ENCODE results near the gene LRRC71. TPM values are rescaled to one million over a fixed set of nuclear protein-coding genes. Genes with fewer than 3 reads are reported as not detected.
A peak's percentile ranks its signal among the peaks of the same experiment; 100 is the strongest.

Gene LRRC71
- total and polyA plus RNA-seq, 2 experiments from 2014 or later, result 0.24 TPM; not detected in 1

DNA sequence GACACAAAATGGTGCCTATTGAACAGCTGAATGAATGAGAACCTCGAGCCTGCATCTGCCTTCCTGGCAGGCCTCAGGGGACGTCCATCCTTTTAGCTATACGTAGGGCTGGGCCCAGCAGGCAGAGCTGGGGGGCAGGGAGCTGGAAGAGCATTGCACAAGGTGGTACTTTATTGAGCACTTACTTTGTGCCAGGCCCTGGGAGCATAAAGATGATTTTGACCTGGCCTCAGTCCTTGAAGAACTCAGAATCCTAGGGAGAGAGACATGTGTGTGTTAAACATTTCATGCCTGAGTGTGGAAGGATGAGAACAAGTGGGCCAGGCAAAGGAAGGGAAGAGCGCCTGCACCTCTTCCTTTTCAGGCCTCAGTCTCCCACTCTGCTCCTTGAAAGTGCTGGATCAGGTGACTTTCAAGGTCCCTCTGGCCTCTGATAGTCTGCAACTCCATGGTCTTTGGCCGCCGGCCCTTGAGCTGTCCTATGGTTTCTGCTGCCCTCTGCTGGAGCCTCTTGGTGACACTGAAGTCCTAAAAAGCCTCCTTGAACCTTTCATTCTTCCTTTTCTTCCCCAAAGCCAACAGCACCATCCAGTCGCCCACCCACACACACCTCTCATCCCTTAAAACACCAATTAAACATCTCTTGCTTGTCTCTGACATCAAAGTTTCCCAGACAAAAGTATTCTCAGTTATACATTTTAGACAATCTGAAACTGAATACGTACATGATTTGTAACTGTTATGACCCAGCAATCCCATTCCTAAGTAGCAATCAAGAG is 30.4 kb upstream of the LRRC71 start:
- Mint-ChIP-seq H3K4me3 (no peak overlapping the region), H3K9me3 (no peaks in the 10 kb centered on the region), H3K36me3 (ENCODE audit: low read depth) (no peaks in the 10 kb centered on the region; the same call in 2 of the 3 replicates), H3K27me3 (ENCODE audit: insufficient read depth, low read depth, poor library complexity) (peaks cover 62% of the 10 kb centered on the region), H3K27ac (no peak overlapping the region), H3K4me1 (peaks cover 35% of the 10 kb centered on the region)
- Histone ChIP-seq H3K9me2 (ENCODE audit: insufficient read depth) (no peaks in the 10 kb centered on the region), H2AFZ (peak overlapping the region; percentile 90; the same call in 1 of the 2 replicates), H3K27ac (ENCODE audit: low read depth) (no peak overlapping the region), H3K36me3 (ENCODE audit: insufficient read depth) (no peaks in the 10 kb centered on the region), H3F3A (replicated peaks; ENCODE audit: low read depth) (no peaks in the 10 kb centered on the region), H3K4me3 (no peak overlapping the region), H3K79me2 (replicated peaks; ENCODE audit: insufficient read depth) (no peaks in the 10 kb centered on the region), H3K4me2 (no peak overlapping the region), H4K20me1 (replicated peaks; ENCODE audit: insufficient read depth) (no peaks in the 10 kb centered on the region; the same call in 1 of the 2 replicates), H3K27me3 (ENCODE audit: insufficient read depth) (peaks cover 78% of the 10 kb centered on the region), H3K4me1 (ENCODE audit: insufficient read depth) (peaks cover 13% of the 10 kb centered on the region; the same call in 1 of the 2 replicates)
- TF ChIP-seq EZH2 (IDR thresholded peaks at IDR 0.05; ENCODE audit: low read depth, unreplicated experiment) (no peak), CREB1 (CRISPR knock-in tag; IDR thresholded peaks at IDR 0.05; ENCODE audit: low read depth) (no peak), POLR2AphosphoS5 (IDR thresholded peaks at IDR 0.05; ENCODE audit: low read depth) (0 out of 2 replicates have a peak, but pooled peaks have one; percentile 25), ZNF331 (CRISPR knock-in tag; IDR thresholded peaks at IDR 0.05; ENCODE audit: low read depth) (no peak), STAT1 (IDR thresholded peaks at IDR 0.05; ENCODE audit: unreplicated experiment) (no peak), NANOG (IDR thresholded peaks at IDR 0.05; ENCODE audit: borderline replicate concordance) (no peak), ZNF114 (CRISPR knock-in tag; IDR thresholded peaks at IDR 0.05) (no peak), EZH2phosphoT487 (IDR thresholded peaks at IDR 0.05; ENCODE audit: unreplicated experiment) (no peak), JUNB (IDR thresholded peaks at IDR 0.05; ENCODE audit: unreplicated experiment) (no peak)
- TF ChIP-seq, protein P1, sequence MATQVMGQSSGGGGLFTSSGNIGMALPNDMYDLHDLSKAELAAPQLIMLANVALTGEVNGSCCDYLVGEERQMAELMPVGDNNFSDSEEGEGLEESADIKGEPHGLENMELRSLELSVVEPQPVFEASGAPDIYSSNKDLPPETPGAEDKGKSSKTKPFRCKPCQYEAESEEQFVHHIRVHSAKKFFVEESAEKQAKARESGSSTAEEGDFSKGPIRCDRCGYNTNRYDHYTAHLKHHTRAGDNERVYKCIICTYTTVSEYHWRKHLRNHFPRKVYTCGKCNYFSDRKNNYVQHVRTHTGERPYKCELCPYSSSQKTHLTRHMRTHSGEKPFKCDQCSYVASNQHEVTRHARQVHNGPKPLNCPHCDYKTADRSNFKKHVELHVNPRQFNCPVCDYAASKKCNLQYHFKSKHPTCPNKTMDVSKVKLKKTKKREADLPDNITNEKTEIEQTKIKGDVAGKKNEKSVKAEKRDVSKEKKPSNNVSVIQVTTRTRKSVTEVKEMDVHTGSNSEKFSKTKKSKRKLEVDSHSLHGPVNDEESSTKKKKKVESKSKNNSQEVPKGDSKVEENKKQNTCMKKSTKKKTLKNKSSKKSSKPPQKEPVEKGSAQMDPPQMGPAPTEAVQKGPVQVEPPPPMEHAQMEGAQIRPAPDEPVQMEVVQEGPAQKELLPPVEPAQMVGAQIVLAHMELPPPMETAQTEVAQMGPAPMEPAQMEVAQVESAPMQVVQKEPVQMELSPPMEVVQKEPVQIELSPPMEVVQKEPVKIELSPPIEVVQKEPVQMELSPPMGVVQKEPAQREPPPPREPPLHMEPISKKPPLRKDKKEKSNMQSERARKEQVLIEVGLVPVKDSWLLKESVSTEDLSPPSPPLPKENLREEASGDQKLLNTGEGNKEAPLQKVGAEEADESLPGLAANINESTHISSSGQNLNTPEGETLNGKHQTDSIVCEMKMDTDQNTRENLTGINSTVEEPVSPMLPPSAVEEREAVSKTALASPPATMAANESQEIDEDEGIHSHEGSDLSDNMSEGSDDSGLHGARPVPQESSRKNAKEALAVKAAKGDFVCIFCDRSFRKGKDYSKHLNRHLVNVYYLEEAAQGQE (IDR thresholded peaks at IDR 0.05; ENCODE audit: unreplicated experiment), result no peak
- TF ChIP-seq, protein P2, sequence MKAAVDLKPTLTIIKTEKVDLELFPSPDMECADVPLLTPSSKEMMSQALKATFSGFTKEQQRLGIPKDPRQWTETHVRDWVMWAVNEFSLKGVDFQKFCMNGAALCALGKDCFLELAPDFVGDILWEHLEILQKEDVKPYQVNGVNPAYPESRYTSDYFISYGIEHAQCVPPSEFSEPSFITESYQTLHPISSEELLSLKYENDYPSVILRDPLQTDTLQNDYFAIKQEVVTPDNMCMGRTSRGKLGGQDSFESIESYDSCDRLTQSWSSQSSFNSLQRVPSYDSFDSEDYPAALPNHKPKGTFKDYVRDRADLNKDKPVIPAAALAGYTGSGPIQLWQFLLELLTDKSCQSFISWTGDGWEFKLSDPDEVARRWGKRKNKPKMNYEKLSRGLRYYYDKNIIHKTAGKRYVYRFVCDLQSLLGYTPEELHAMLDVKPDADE (IDR thresholded peaks at IDR 0.05), result no peak
- TF ChIP-seq, protein P3, sequence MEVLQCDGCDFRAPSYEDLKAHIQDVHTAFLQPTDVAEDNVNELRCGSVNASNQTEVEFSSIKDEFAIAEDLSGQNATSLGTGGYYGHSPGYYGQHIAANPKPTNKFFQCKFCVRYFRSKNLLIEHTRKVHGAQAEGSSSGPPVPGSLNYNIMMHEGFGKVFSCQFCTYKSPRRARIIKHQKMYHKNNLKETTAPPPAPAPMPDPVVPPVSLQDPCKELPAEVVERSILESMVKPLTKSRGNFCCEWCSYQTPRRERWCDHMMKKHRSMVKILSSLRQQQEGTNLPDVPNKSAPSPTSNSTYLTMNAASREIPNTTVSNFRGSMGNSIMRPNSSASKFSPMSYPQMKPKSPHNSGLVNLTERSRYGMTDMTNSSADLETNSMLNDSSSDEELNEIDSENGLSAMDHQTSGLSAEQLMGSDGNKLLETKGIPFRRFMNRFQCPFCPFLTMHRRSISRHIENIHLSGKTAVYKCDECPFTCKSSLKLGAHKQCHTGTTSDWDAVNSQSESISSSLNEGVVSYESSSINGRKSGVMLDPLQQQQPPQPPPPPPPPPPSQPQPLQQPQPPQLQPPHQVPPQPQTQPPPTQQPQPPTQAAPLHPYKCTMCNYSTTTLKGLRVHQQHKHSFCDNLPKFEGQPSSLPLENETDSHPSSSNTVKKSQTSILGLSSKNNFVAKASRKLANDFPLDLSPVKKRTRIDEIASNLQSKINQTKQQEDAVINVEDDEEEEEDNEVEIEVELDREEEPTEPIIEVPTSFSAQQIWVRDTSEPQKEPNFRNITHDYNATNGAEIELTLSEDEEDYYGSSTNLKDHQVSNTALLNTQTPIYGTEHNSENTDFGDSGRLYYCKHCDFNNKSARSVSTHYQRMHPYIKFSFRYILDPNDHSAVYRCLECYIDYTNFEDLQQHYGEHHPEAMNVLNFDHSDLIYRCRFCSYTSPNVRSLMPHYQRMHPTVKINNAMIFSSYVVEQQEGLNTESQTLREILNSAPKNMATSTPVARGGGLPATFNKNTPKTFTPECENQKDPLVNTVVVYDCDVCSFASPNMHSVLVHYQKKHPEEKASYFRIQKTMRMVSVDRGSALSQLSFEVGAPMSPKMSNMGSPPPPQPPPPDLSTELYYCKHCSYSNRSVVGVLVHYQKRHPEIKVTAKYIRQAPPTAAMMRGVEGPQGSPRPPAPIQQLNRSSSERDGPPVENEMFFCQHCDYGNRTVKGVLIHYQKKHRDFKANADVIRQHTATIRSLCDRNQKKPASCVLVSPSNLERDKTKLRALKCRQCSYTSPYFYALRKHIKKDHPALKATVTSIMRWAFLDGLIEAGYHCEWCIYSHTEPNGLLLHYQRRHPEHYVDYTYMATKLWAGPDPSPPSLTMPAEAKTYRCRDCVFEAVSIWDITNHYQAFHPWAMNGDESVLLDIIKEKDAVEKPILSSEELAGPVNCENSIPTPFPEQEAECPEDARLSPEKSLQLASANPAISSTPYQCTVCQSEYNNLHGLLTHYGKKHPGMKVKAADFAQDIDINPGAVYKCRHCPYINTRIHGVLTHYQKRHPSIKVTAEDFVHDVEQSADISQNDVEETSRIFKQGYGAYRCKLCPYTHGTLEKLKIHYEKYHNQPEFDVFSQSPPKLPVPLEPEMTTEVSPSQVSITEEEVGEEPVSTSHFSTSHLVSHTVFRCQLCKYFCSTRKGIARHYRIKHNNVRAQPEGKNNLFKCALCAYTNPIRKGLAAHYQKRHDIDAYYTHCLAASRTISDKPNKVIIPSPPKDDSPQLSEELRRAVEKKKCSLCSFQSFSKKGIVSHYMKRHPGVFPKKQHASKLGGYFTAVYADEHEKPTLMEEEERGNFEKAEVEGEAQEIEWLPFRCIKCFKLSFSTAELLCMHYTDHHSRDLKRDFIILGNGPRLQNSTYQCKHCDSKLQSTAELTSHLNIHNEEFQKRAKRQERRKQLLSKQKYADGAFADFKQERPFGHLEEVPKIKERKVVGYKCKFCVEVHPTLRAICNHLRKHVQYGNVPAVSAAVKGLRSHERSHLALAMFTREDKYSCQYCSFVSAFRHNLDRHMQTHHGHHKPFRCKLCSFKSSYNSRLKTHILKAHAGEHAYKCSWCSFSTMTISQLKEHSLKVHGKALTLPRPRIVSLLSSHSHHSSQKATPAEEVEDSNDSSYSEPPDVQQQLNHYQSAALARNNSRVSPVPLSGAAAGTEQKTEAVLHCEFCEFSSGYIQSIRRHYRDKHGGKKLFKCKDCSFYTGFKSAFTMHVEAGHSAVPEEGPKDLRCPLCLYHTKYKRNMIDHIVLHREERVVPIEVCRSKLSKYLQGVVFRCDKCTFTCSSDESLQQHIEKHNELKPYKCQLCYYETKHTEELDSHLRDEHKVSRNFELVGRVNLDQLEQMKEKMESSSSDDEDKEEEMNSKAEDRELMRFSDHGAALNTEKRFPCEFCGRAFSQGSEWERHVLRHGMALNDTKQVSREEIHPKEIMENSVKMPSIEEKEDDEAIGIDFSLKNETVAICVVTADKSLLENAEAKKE (CRISPR knock-in tag; IDR thresholded peaks at IDR 0.05), result no peak
- TF ChIP-seq, protein P4, sequence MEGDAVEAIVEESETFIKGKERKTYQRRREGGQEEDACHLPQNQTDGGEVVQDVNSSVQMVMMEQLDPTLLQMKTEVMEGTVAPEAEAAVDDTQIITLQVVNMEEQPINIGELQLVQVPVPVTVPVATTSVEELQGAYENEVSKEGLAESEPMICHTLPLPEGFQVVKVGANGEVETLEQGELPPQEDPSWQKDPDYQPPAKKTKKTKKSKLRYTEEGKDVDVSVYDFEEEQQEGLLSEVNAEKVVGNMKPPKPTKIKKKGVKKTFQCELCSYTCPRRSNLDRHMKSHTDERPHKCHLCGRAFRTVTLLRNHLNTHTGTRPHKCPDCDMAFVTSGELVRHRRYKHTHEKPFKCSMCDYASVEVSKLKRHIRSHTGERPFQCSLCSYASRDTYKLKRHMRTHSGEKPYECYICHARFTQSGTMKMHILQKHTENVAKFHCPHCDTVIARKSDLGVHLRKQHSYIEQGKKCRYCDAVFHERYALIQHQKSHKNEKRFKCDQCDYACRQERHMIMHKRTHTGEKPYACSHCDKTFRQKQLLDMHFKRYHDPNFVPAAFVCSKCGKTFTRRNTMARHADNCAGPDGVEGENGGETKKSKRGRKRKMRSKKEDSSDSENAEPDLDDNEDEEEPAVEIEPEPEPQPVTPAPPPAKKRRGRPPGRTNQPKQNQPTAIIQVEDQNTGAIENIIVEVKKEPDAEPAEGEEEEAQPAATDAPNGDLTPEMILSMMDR (conservative IDR thresholded peaks at IDR 0.05; ENCODE audit: low read depth in 2 of 2), result peak; percentile 89 to 97
- peak; percentile 17 for ATAC-seq
- peak; percentile 96 for DNase-seq (ENCODE audit: low spot score)

All from GM23338 (cell line).